Lung microvascular endothelial cell (primary cell): Measurements from ENCODE around the gene SELENOI. TPM values are rescaled to one million over a fixed set of nuclear protein-coding genes. Genes with fewer than 3 reads are reported as not detected.
A peak's percentile ranks its signal among the peaks of the same experiment; 100 is the strongest.
"Not testable (repeated sequence)": the region's sequence is repeated elsewhere in the genome, so short reads cannot be mapped to it uniquely, and the experiment has no call there.

ENCODE experiments used
- DNase-seq, 2 donors: peaks; one replicate each; pipeline versions ENCODE4 v3.0.0 to v3.0.0-alpha.2; 2010; ENCODE audit warnings: low read depth in 2 of 2
- total RNA-seq: library from RNA; depleted of rRNA; stranded (reverse); fragments of >200 nt; gene quantifications from 2 replicates; pipeline ENCODE4 v1.2.1, GENCODE V29; 2014

The SELENOI gene
- total RNA-seq = 8.3 and 9.3 TPM in 2 replicates

GRCh38 chr2:26345545-26346453, at the start of gene SELENOI:
Gene SELENOI (plus strand): TSS chr2:26346143. CDS start chr2:26346233, 90 bp downstream.
- DNase-seq = peak; percentile 99 to 100

DNA sequence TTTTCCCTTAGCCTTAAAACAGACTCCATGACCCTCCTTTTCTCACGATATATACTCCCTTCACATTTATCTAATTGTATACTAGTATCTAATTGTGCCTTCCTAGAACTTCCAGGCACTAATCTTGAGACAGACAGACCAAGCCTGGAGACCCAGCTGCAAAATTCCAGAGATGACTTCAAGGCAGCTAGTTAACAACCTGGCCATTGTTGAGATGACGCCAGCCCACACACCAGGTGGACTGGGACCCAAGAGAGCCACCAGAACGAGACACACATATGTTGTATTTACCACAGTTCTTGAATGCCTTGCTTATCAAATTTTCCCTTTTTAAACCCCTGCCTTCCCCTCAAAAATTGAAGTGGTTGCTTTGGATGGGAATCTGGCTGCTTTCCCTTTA, 48.9 kb upstream of the SELENOI start:
- no peak for DNase-seq

GRCh38 chr2:26298286-26298637, 47.7 kb upstream of the SELENOI start:
- DNase-seq = no peak

GRCh38 chr2:26298638-26299393, 47.1 kb upstream of the SELENOI start:
- DNase-seq = peak; percentile 69 to 73

GRCh38 chr2:26299471-26300101, 46.4 kb upstream of the SELENOI start:
- peak; percentile 59 to 64 for DNase-seq

DNA sequence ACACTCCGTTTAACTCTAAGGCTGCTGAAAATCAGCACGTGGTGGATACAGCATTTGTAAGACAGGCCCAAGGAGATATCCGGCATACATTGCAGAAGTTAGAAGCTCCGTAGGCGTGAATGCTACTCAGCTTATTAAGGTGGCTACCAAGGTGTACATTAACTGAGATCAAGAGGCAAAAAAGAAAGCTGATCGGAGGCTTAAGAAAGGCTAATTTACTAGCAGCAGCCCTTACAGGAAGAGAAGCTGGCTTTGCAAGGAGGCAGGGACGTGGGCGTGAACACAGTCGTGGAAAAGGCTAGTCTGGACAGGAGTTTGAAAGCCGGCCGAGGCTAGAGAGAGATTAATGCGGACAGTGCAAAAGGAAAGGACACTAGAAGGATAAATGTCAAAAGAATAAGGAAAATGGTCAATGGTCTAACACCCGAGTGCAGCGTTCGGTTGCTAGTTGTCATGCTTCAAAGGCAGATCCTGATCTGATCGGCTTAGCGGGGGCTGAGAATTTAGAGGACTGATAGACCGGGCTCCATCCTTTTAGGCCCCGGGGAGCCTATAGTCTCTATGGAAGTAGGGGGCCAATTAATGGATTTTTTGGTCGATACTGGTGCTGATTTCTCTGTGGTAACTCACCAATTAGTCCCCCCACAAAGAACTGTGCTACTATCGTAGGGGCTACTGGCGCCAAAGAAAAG, 45.6 kb upstream of the SELENOI start:
- DNase-seq = peak in 1 of 2 donors; percentile 49

DNA sequence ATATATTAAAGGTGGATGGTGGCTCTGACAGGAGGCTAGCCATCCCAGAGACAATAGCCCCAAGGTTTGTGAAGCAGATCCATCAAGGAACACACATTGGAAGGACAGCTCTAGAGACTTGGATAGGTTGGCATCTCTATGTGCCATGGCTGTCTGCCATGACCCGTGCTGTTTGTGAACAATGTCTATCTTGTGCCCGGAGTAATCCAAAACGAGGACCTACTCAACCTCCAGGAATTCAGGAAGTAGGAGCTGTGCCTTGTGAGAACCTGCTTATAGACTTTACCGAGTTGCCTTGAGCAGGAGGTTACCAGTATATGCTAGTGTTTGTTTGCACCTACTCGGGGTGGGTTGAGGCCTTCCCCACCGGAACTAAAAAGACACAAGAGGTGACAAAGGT, 43.1 kb upstream of the SELENOI start:
- no peak for DNase-seq

GRCh38 chr2:26305094-26305493, 40.8 kb upstream of the SELENOI start:
- not testable (repeated sequence) for DNase-seq

- no peak for DNase-seq
These were observed 40.4 kb upstream of the SELENOI start for GRCh38 chr2:26305540-26305939.

- DNase-seq = no peak
These were observed 36.0 kb upstream of the SELENOI start for GRCh38 chr2:26309921-26310320.

GRCh38 chr2:26312471-26312870, 33.5 kb upstream of the SELENOI start:
- DNase-seq = no peak

- no peak for DNase-seq
These were observed 32.5 kb upstream of the SELENOI start for GRCh38 chr2:26313446-26313845.

- no peak for DNase-seq
These were observed 31.7 kb upstream of the SELENOI start for GRCh38 chr2:26314243-26314642.

- peak in 1 of 2 donors; percentile 20 for DNase-seq
These were observed 29.9 kb upstream of the SELENOI start for GRCh38 chr2:26316041-26316440.

GRCh38 chr2:26316845-26317244, 29.1 kb upstream of the SELENOI start:
- DNase-seq = no peak

GRCh38 chr2:26317377-26318105, 28.4 kb upstream of the SELENOI start:
- no peak for DNase-seq

GRCh38 chr2:26318950-26319349, 27.0 kb upstream of the SELENOI start:
- no peak for DNase-seq

- DNase-seq = not testable (repeated sequence)
These were observed 21.5 kb upstream of the SELENOI start for GRCh38 chr2:26324479-26324878.

GRCh38 chr2:26324903-26325302, 21.0 kb upstream of the SELENOI start:
- DNase-seq = no peak

DNA sequence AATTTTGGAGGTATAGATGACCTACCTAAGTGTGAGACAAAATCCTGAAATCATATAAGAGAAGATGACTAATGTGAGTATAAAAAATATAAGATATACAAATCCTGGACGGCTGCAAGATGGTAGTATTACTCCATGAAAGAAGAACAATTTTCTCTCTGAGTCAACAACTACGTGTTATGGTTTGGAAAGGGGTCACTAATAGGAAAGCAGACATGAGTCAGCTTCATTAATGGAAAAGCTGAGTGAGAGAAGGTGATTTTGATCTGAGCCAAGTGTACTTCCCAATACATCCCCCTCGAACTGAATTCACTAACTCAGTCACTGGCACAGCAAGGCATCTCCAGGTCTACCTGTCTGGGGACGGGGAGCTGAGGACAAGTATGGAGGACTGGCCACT, 20.1 kb upstream of the SELENOI start:
- DNase-seq = peak; percentile 31 to 57

DNA sequence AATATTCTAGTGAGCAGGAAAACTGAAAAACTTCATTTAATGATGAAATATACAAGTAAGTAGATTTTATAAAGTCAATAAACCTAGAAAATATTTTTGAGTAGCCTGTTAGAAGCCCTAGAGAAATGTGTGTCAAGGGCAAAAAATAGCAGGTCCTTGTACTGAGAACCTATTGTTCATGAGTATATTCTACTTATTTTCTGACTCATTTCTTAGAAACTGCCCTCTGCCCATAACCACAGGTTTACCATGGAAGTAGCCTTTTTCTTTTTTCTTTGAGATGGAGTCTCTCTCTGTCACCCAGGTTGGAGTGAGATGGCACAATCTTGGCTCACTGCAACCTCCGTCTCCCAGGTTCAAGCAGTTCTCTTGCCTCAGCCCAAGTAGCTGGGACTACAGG, 19.4 kb upstream of the SELENOI start:
- DNase-seq = no peak
